ENCODE data around the gene TEX35. TPM values are rescaled to one million over a fixed set of nuclear protein-coding genes. Genes with fewer than 3 reads are reported as not detected.

The TEX35 gene
- total RNA-seq, 1 experiment from 2014 or later = not detected

GRCh38 chr1:178493301-178493741 is 19.6 kb upstream of the TEX35 start:
- Mint-ChIP-seq H3K9me3 (ENCODE audit: unreplicated experiment) (no peaks in the 10 kb centered on the region), H3K27me3 (ENCODE audit: insufficient read depth, unreplicated experiment) (no peaks in the 10 kb centered on the region), H3K4me3 (ENCODE audit: unreplicated experiment) (no peak overlapping the region), H3K4me1 (ENCODE audit: insufficient read depth, unreplicated experiment) (no peaks in the 10 kb centered on the region), H3K36me3 (ENCODE audit: insufficient read depth, unreplicated experiment) (no peaks in the 10 kb centered on the region), H3K27ac (ENCODE audit: low read depth, unreplicated experiment) (no peak overlapping the region)
- DNase-seq (ENCODE audit: unreplicated experiment) = no peak
- no peak for TF ChIP-seq CTCF (IDR thresholded peaks at IDR 0.05; ENCODE audit: unreplicated experiment)
- CTCF ChIA-PET = interaction anchor here (1.6 to 9.3 kb wide), 2 partner anchors 7 to 11 kb away, joined by 7 to 92 read pairs; no protein-coding TSS in a partner anchor
- no TSS peak for BruUV-seq (replicated peaks)
- POLR2A ChIA-PET = no interaction called here
- intact Hi-C loops (cut with micrococcal nuclease) = no loop called here

GRCh38 chr1:178494569-178494971 is 18.3 kb upstream of the TEX35 start:
- DNase-seq (ENCODE audit: unreplicated experiment) = no peak
- no peaks in the 10 kb centered on the region for H3K36me3 Mint-ChIP-seq (ENCODE audit: insufficient read depth, unreplicated experiment)
- ChIA-PET POLR2A (interaction anchor here (0.5 to 1.1 kb wide), 2 partner anchors 184 to 1460 kb away, joined by 3 to 5 read pairs; partner anchors contain the start of gene CEP350), CTCF (interaction anchor here (0.9 to 2.4 kb wide), 9 partner anchors 10 to 195 kb away, joined by 3 to 24 read pairs (median 4); partner anchors contain the start of gene TEX35)
- TF ChIP-seq CTCF (IDR thresholded peaks at IDR 0.05; ENCODE audit: unreplicated experiment) = no peak
- no peak overlapping the region for H3K27ac Mint-ChIP-seq (ENCODE audit: low read depth, unreplicated experiment)
- H3K9me3 Mint-ChIP-seq (ENCODE audit: unreplicated experiment) = no peaks in the 10 kb centered on the region
- no peak overlapping the region for H3K4me3 Mint-ChIP-seq (ENCODE audit: unreplicated experiment)
- intact Hi-C loops (cut with micrococcal nuclease) = no loop called here
- no peaks in the 10 kb centered on the region for H3K27me3 Mint-ChIP-seq (ENCODE audit: insufficient read depth, unreplicated experiment)
- H3K4me1 Mint-ChIP-seq (ENCODE audit: insufficient read depth, unreplicated experiment) = no peaks in the 10 kb centered on the region
- BruUV-seq (replicated peaks) = no TSS peak

GRCh38 chr1:178495158-178495557 is 17.8 kb upstream of the TEX35 start:
- intact Hi-C loops (cut with micrococcal nuclease) = no loop called here
- no peak for DNase-seq (ENCODE audit: unreplicated experiment)
- H3K9me3 Mint-ChIP-seq (ENCODE audit: unreplicated experiment) = no peaks in the 10 kb centered on the region
- BruUV-seq (replicated peaks) = no TSS peak
- H3K4me3 Mint-ChIP-seq (ENCODE audit: unreplicated experiment) = no peak overlapping the region
- no peaks in the 10 kb centered on the region for H3K4me1 Mint-ChIP-seq (ENCODE audit: insufficient read depth, unreplicated experiment)
- no peaks in the 10 kb centered on the region for H3K36me3 Mint-ChIP-seq (ENCODE audit: insufficient read depth, unreplicated experiment)
- no peak overlapping the region for H3K27ac Mint-ChIP-seq (ENCODE audit: low read depth, unreplicated experiment)
- CTCF ChIA-PET = interaction anchor here (0.9 to 2.4 kb wide), 8 partner anchors 9 to 195 kb away, joined by 3 to 24 read pairs (median 4); partner anchors contain the start of gene TEX35
- H3K27me3 Mint-ChIP-seq (ENCODE audit: insufficient read depth, unreplicated experiment) = no peaks in the 10 kb centered on the region
- POLR2A ChIA-PET = interaction anchor here (1.1 kb wide), 1 partner anchor 185 kb away, joined by 3 read pairs; no protein-coding TSS in a partner anchor
- no peak for TF ChIP-seq CTCF (IDR thresholded peaks at IDR 0.05; ENCODE audit: unreplicated experiment)

GRCh38 chr1:178495741-178496409 is 17.0 kb upstream of the TEX35 start:
- H3K36me3 Mint-ChIP-seq (ENCODE audit: insufficient read depth, unreplicated experiment) = no peaks in the 10 kb centered on the region
- H3K4me3 Mint-ChIP-seq (ENCODE audit: unreplicated experiment) = no peak overlapping the region
- no peaks in the 10 kb centered on the region for H3K4me1 Mint-ChIP-seq (ENCODE audit: insufficient read depth, unreplicated experiment)
- no peaks in the 10 kb centered on the region for H3K9me3 Mint-ChIP-seq (ENCODE audit: unreplicated experiment)
- no peak for DNase-seq (ENCODE audit: unreplicated experiment)
- TF ChIP-seq CTCF (IDR thresholded peaks at IDR 0.05; ENCODE audit: unreplicated experiment) = no peak
- POLR2A ChIA-PET = no interaction called here
- intact Hi-C loops (cut with micrococcal nuclease) = no loop called here
- no TSS peak for BruUV-seq (replicated peaks)
- CTCF ChIA-PET = interaction anchor here (0.6 to 2.4 kb wide), 4 partner anchors 9 to 185 kb away, joined by 3 to 24 read pairs (median 12); no protein-coding TSS in a partner anchor
- H3K27me3 Mint-ChIP-seq (ENCODE audit: insufficient read depth, unreplicated experiment) = no peaks in the 10 kb centered on the region
- no peak overlapping the region for H3K27ac Mint-ChIP-seq (ENCODE audit: low read depth, unreplicated experiment)
